SK-MEL-5 (cell line): ENCODE data around the gene MAN2A1. TPM values are rescaled to one million over a fixed set of nuclear protein-coding genes. Genes with fewer than 3 reads are reported as not detected.
"Not testable (repeated sequence)": the region's sequence is repeated elsewhere in the genome, so short reads cannot be mapped to it uniquely, and the experiment has no call there.

Experiments used
- DNase-seq: peaks from one replicate; pipeline ENCODE4 v3.0.0-alpha.2; 2016; ENCODE audit warnings: low read depth, low spot score
- in situ Hi-C: cut with HindIII; loops from 2 replicates; pipeline ENCODE4 v1.10.0; 2016; ENCODE audit warnings: low sequenced_read_pairs, high pct_unique_total_duplicates, low pct_unique_long_range_greater_than_20kb
- total RNA-seq: library from RNA; depleted of rRNA; stranded (reverse); fragments of >200 nt; shearing (Covaris generic); gene quantifications from 2 replicates; pipeline ENCODE4 v1.2.3, GENCODE V29; 2014

Gene MAN2A1
- total RNA-seq, 1 experiment from 2014 or later = 14.7 TPM

- in situ Hi-C loops = no loop called here
- no peak for DNase-seq
Observed at GRCh38 chr5:109725135-109725534, 35.4 kb downstream of the MAN2A1 start.

- DNase-seq = no peak
- in situ Hi-C loops = no loop called here
Observed at GRCh38 chr5:109739741-109740728, 50.3 kb downstream of the MAN2A1 start.

- in situ Hi-C loops = no loop called here
- DNase-seq = no peak
Observed at GRCh38 chr5:109740966-109741365, 51.2 kb downstream of the MAN2A1 start.

- DNase-seq = no peak
- in situ Hi-C loops = no loop called here
Observed at GRCh38 chr5:109741390-109741789, 51.7 kb downstream of the MAN2A1 start.

- in situ Hi-C loops = no loop called here
- no peak for DNase-seq
Observed at GRCh38 chr5:109743041-109743531, 53.4 kb downstream of the MAN2A1 start.

- DNase-seq = no peak
- in situ Hi-C loops = no loop called here
Observed at GRCh38 chr5:109743770-109744212, 54.1 kb downstream of the MAN2A1 start.

- in situ Hi-C loops = no loop called here
- DNase-seq = no peak
Observed at GRCh38 chr5:109744261-109744660, 54.5 kb downstream of the MAN2A1 start.

- in situ Hi-C loops = no loop called here
- no peak for DNase-seq
Observed at GRCh38 chr5:109748546-109748945, 58.8 kb downstream of the MAN2A1 start.

- in situ Hi-C loops = no loop called here
- no peak for DNase-seq
Observed at GRCh38 chr5:109750463-109750862, 60.7 kb downstream of the MAN2A1 start.

- DNase-seq = no peak
- in situ Hi-C loops = no loop called here
Observed at GRCh38 chr5:109753279-109753678, 63.6 kb downstream of the MAN2A1 start.

- DNase-seq = no peak
- in situ Hi-C loops = no loop called here
Observed at GRCh38 chr5:109754319-109754718, 64.6 kb downstream of the MAN2A1 start.

GRCh38 chr5:109755761-109756160 is 66.0 kb downstream of the MAN2A1 start:
- in situ Hi-C loops = no loop called here
- no peak for DNase-seq

GRCh38 chr5:109756543-109757185 is 66.9 kb downstream of the MAN2A1 start:
- DNase-seq = no peak
- in situ Hi-C loops = no loop called here

- in situ Hi-C loops = no loop called here
- DNase-seq = no peak
Observed at GRCh38 chr5:109757490-109757889, 67.8 kb downstream of the MAN2A1 start.

GRCh38 chr5:109759306-109759705 is 69.6 kb downstream of the MAN2A1 start:
- in situ Hi-C loops = no loop called here
- DNase-seq = no peak

GRCh38 chr5:109760130-109760529 is 70.4 kb downstream of the MAN2A1 start:
- in situ Hi-C loops, DNase-seq: not testable (repeated sequence)

- in situ Hi-C loops = no loop called here
- DNase-seq = no peak
Observed at GRCh38 chr5:109762821-109763220, 73.1 kb downstream of the MAN2A1 start.

- in situ Hi-C loops = no loop called here
Observed at GRCh38 chr5:109767184-109767995, 77.7 kb downstream of the MAN2A1 start.

More at GRCh38 chr5:109767184-109767995, 77.7 kb downstream of the MAN2A1 start:
- no peak for DNase-seq
